ENCODE results near the gene NEK6. TPM values are rescaled to one million over a fixed set of nuclear protein-coding genes. Genes with fewer than 3 reads are reported as not detected.

NEK6 gene
- total and polyA plus RNA-seq, 2 of the 8 experiments (the other 6 are each of a cell fraction or from before 2014, with no cell fraction given), result 17.7 to 19.7 TPM

GRCh38 chr9:124361128-124361527, 103.4 kb downstream of the NEK6 start (continued):
- TF ChIP-seq SIRT6 (IDR thresholded peaks at IDR 0.05; ENCODE audit: low read length) (no peak), MAX (IDR thresholded peaks at IDR 0.05) (no peak), TCF12 (IDR thresholded peaks at IDR 0.05; ENCODE audit: low read depth, low read length) (no peak)

Measured in H1 (cell line).